CD4-positive, alpha-beta T cell treated with Interferon alpha-2 for 1 hour (primary cell): ENCODE measurements around the gene GABBR1.

Experiments used
- DNase-seq, 2 donors: peaks; one replicate each; pipeline ENCODE4 v3.0.0-alpha.2; 2020 to 2022

Gene GABBR1

DNA sequence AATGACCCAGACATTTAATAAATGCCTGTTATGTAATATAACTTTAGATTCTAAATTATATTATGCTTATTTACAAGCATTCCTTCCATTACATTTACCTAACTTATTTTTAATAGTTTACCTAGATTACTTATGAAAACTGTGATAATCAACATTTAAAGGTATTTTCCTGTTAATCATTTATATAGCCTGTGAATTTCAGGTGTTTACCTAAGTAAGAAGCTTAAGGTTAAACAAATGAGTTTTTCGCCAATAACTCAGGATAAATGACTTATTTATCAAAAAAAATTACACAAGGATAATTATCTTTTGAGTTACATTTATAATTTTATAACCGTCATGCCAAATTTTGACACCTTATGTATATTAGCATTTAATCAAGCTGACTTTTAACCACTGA is 108.9 kb downstream of the GABBR1 start:
- no peak for DNase-seq

DNA sequence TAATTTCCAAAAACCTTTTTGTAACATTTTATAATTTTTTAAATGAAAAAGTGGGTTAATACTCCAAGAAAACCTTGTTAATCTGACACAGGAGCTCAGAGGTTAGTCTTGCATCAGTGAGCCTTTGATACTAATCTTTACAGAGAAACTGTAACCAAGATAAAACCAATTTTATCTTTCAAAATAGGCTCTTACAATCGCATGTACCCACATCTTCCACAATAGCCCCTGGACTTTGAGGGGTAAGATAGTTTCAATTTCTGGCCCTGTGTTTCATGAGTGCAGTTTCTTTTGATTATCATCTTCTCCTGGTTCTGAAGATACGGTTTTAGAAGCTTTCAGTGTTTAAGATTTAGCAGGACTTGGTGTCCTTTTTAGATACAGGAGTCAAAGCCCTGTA is 110.8 kb downstream of the GABBR1 start:
- DNase-seq: no peak

DNA sequence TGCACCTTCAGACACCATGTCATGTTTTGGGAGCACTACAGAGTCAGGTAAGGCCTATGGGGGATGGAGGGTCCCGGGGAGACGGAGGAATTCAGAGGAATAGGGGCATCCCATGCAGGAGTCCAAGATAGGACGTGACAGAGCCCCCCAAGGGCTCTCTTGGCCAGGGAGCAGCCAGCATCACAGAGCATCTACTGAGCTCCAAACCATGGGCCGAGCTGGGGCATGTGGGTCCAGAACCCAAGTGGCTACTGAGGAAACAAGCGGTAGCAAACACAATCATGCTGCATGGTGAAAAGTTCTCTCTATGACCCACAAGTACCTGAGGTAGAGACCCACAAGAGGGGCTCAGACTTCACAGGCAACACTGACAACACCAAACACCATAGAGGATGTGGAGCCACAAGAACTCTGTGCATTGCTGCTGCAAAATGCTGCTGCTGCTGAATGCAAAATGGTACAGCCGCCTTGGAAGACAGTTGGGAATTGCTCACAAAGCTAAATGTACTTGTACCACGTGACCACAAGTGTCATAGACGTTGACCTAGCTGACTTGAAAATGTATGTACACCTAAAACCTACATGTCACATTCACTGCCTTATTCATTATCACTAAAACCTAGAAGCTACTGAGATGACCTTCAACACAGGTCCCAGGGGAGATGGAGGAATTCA is 111.8 kb downstream of the GABBR1 start:
- DNase-seq: no peak

DNA sequence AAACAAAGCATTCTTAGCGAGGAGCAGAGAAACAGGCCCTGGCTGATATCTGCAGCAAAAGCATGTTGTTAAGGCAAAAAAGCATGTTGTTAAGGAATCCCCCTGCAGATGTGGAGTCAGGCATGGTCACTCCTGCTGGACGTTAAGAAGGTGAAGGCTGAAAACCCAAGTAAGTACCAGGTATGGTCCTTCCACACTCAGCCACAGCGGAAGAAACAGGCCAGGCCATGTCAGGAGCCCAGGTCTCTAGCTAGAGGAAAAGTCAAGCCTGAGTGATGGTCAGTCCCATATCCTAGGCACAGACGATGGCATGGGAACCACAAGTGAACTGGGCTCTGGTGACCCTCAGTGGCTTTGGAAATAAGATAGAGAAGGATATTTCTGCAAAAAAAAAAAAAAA is 112.8 kb downstream of the GABBR1 start:
- DNase-seq: no peak

DNA sequence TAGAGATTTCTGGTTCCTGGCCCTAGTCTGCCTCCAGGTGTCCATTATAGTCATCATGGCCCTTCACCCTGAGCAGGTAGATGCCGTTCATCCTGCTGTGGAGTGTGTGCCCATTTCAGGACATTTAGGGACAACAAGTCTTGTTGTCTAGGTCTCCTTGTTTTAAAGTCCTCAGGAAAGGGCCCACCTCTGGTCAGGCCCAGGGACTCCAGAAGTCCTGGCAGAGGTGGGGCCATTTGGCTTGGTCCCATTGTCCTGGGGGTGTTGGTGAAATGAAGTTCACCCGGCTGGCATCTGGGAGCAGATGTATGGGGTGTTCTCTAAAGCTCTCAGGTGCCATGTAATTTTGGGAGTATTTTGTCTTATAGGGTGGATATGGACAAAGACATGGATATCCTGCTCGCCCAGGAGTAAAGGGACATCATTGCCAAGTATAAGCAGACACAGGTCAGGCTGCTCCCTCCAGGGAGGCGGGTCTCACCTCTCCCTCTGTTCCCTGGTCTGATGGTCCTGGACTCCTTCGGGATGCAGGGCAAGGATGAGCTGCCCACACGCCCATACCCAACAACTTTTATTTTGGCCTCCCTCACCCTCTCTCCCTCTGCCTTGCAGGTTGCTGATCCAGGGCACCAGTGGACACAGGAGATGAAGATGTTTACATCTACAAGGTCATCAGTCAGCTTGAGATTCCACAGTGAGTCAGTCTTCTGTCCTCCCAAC is 113.5 kb downstream of the GABBR1 start:
- no peak for DNase-seq

DNA sequence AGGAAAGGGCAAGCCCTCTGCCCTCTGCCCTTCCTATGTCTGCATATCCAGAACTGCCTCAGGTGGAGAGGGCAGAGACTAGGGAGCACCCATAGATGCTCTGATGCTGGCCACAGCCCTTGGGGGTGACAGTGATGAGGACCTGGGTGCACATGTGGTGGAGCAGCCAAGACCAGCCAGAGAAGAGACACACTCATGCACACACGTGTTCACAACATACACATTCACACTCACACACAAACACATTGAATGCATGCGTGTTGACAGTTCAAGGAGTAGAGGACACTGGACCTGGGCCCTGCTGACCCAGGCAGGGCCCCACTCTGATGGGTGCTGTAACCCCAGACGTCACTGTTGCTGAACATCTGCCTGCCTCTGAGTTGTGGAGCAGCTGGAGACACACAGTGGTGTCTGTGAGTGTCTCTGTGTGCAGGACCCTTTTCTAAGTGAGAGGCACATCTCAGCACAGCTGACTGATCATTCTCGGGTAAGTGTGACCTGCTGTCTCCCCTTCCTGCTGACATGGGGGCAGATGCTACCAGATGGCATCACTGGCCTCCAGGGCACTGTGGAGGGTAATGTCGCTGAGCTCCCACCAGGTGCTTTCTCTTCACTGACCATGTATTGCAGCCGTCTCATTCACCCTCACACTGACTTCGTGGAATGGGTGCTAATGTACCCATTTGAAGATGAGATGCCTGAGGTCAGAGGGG is 115.1 kb downstream of the GABBR1 start:
- DNase-seq: no peak

GRCh38 chr6:29517245-29517644 is 115.7 kb downstream of the GABBR1 start:
- no peak for DNase-seq

DNA sequence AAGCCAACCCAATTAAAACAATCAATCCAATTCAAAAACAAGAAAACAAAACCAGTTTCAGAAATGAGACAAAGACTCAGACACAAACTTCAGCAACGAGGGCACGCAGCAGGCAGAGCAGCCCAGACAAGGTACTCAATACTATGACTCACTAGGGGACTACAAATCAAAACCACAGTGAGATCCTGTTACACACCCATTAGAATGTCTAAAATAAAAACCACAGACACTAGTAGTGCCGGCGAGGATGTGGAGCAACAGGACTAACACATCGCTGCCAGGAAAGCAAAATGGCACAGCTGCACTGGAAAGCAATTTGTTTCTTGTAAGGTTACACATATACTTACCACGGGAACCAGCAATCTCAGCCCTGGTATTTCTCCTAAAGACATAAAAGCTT is 116.9 kb downstream of the GABBR1 start:
- DNase-seq: peak in 1 of 2 donors; percentile 38

DNA sequence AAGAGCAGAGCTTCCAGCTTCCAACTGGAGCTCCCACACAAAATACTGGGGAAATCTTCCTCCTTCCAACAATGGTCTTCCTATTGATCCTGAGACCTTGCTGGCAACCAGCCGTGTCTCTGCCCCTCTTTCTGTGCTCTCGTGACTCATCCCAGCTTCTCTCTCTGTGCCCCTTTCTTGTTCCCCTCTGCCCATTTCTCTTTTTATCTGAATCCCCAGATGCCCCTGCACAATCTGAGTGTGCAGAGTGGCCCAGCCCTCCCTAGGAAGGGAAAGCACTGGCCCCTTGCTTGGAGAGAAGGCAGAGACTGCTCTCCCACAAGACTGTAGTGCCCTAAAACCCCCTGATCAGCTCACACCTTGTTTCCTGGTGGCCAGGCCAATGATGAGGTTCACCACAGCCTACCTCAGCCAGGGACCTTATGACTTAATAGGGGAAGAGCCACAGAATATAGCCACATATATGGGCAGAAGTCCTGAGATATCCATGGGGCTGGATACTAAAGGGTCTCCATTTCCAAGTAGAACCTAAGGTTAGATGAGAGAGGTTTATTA is 122.2 kb downstream of the GABBR1 start:
- no peak for DNase-seq

- DNase-seq: no peak
Measured at GRCh38 chr6:29510202-29510601, 122.8 kb downstream of the GABBR1 start.
